SK-N-MC (cell line): ENCODE results near the gene STMND1.

Source experiments
- EZH2 ChIP-seq: fragments of 200-600 bp; sonication (generic); IDR thresholded peaks from one replicate; pipeline ENCODE4 v1.6.1; 2017; ENCODE audit warnings: antibody characterized with exemption
- FOXP2 ChIP-seq: optimal IDR thresholded peaks from 2 replicates; pipeline ENCODE3; 2011; ENCODE audit warnings: mild to moderate bottlenecking, moderate library complexity; ENCODE audit not compliant: insufficient read depth; ENCODE audit errors: extremely low read length, control extremely low read depth
- POLR2AphosphoS5 ChIP-seq: IDR thresholded peaks from 2 replicates; pipeline ENCODE4 v1.6.1; 2012; ENCODE audit warnings: mild to moderate bottlenecking, low read depth, low read length, borderline replicate concordance

DNA sequence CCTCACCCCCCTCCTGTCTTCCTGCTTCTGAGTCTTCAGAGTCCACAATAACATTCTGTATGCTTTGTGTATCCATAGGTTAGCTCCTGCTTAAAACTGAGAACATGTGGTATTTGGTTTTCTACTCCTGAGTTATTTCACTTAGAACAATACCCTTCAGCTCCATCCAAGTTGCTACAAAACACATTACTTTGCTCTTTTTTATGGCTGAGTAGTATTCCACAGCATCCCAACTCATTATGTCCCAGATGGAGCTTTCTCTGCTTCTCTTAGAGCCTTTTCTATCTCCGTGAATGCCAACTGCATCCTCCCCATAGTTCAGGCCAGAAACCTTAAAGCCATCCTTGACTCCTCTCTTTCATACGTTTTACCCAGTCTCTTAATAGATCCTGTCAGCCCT is 55.8 kb downstream of the STMND1 start:
- TF ChIP-seq EZH2 (no peak), POLR2AphosphoS5 (no peak), FOXP2 (no peak)
